Erythroblast (primary cell): ENCODE measurements around the gene PBX1.
"Not testable (repeated sequence)": the region's sequence is repeated elsewhere in the genome, so short reads cannot be mapped to it uniquely, and the experiment has no call there.

ENCODE experiments used
- DNase-seq, 2 experiments: peaks; one replicate each; lab custom pipeline; 2025; lab: John Stamatoyannopoulos, UW
- GATA1 ChIP-seq: IDR thresholded peaks from 2 replicates; pipeline ENCODE4 v1.6.1; 2011; ENCODE audit warnings: low read depth, mild to moderate bottlenecking, control low read depth, low read length, moderate library complexity
- POLR2A ChIP-seq: IDR thresholded peaks from 2 replicates; pipeline ENCODE4 v1.6.1; 2011; ENCODE audit warnings: mild to moderate bottlenecking, low read length

Gene PBX1

GRCh38 chr1:164558461-164559341 lies at the start of gene PBX1:
Gene PBX1, plus strand, starts transcription at chr1:164559184.
- TF ChIP-seq POLR2A (peak; percentile 39), GATA1 (no peak)
- DNase-seq, result peak; percentile 91 to 93

- DNase-seq, result peak in 1 of 2 experiments; percentile 19
- TF ChIP-seq GATA1 (no peak), POLR2A (no peak)
These were observed 48.5 kb upstream of the PBX1 start for GRCh38 chr1:164510435-164510834.

GRCh38 chr1:164511001-164511705 lies 47.8 kb upstream of the PBX1 start:
- TF ChIP-seq POLR2A, result no peak
- TF ChIP-seq GATA1, result no peak

GRCh38 chr1:164515231-164515630 lies 43.8 kb upstream of the PBX1 start:
- no peak for TF ChIP-seq POLR2A
- no peak for TF ChIP-seq GATA1
- DNase-seq, result no peak

More at GRCh38 chr1:164511001-164511705, 47.8 kb upstream of the PBX1 start:
- no peak for DNase-seq

GRCh38 chr1:164515711-164516331 lies 43.2 kb upstream of the PBX1 start:
- no peak for TF ChIP-seq POLR2A
- TF ChIP-seq GATA1, result no peak
- no peak for DNase-seq

GRCh38 chr1:164516591-164516990 lies 42.4 kb upstream of the PBX1 start:
- TF ChIP-seq GATA1, result no peak
- no peak for TF ChIP-seq POLR2A

GRCh38 chr1:164518692-164519332 lies 40.2 kb upstream of the PBX1 start:
- TF ChIP-seq GATA1 (no peak), POLR2A (no peak)

More at GRCh38 chr1:164516591-164516990, 42.4 kb upstream of the PBX1 start:
- DNase-seq, result no peak

GRCh38 chr1:164519426-164519825 lies 39.6 kb upstream of the PBX1 start:
- TF ChIP-seq POLR2A (no peak), GATA1 (no peak)
- DNase-seq, result no peak

More at GRCh38 chr1:164518692-164519332, 40.2 kb upstream of the PBX1 start:
- no peak for DNase-seq

GRCh38 chr1:164524810-164525209 lies 34.2 kb upstream of the PBX1 start:
- TF ChIP-seq GATA1 (no peak), POLR2A (no peak)
- peak; percentile 11 to 44 for DNase-seq

GRCh38 chr1:164534863-164535610 lies 23.9 kb upstream of the PBX1 start:
- no peak for DNase-seq
- TF ChIP-seq GATA1 (no peak), POLR2A (no peak)

- not testable (repeated sequence) for DNase-seq
These were observed 6.5 kb upstream of the PBX1 start for GRCh38 chr1:164552463-164552988.

GRCh38 chr1:164557270-164557669 lies 1.7 kb upstream of the PBX1 start:
- no peak for TF ChIP-seq GATA1
- no peak for TF ChIP-seq POLR2A
- DNase-seq, result no peak
